Measurements from ENCODE around the gene STPG1.

Gene STPG1

GRCh38 chr1:24391882-24392603, 21.5 kb downstream of the STPG1 start (continued):
- TF ChIP-seq ZNF654 (tag by site-specific recombination; IDR thresholded peaks at IDR 0.05; ENCODE audit: low read depth) = peak; percentile 78

DNA sequence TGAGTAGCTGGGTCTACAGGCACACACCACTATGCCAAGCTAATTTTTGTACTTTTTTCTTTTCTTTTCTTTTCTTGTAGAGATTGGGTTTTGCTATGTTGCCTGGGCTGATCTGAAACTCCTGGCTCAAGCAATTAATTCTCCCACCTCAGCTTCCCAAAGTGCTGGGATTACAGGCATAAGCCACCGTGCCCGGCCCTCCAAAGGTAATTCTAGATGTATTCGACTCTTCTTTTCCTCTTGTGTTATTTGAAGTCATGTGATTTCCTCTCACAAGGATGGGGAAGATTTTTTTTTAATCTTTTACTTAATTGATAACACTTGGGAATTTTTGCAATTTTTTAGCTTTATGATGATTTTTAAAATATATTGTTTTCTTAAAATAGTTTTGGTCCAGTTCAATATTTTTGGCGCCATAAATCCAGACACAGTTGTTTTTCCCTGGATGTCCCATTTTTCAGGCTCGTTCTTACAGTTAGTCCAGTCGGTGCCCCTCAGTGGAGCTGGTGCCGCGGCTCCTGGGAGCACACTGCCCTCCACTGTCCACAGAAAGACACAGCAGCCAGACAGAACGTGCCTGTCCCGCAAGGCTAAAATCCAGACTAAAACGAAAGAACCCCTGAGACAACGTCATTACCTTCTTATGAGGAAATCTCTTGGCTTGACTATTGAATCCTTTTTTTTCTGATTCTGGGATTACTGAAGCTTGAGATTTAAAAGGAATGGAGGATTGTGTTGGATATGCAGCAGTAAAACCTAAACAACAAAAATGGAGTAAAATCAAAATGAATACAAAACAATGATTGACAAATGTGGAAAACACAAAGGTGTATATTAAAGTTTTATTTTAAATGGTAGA, 22.4 kb downstream of the STPG1 start:
- ChIA-PET CTCF (interaction anchor here (0.5 to 11.2 kb wide), 90 partner anchors 9 to 664 kb away, joined by 3 to 611 read pairs (median 5); partner anchors contain the start of genes GRHL3, IFNLR1, MYOM3 and NIPAL3), POLR2A (interaction anchor here (0.5 to 2.4 kb wide), 3 partner anchors 189 to 267 kb away, joined by 5 to 12 read pairs (median 7); no protein-coding TSS in a partner anchor)
- no peak overlapping the region for H3K27ac ChIP-seq (ENCODE audit: extremely low read depth, low read depth, low read length)
- TF ChIP-seq KLF8 (tag by site-specific recombination; IDR thresholded peaks at IDR 0.05) (0 out of 2 replicates have a peak, but pooled peaks have one; percentile 22), ZNF600 (tag by site-specific recombination; IDR thresholded peaks at IDR 0.05) (0 out of 2 replicates have a peak, but pooled peaks have one; percentile 33), ZNF449 (tag by site-specific recombination; IDR thresholded peaks at IDR 0.05) (no peak), ZNF629 (tag by site-specific recombination; IDR thresholded peaks at IDR 0.05) (peak; percentile 57), ZBTB21 (tag by site-specific recombination; IDR thresholded peaks at IDR 0.05) (peak; percentile 44; the same call in 1 of the 2 replicates), ZNF2 (tag by site-specific recombination; IDR thresholded peaks at IDR 0.05) (0 out of 2 replicates have a peak, but pooled peaks have one; percentile 66), ZBTB20 (tag by site-specific recombination; IDR thresholded peaks at IDR 0.05) (no peak), ZNF654 (tag by site-specific recombination; IDR thresholded peaks at IDR 0.05; ENCODE audit: low read depth) (peak; percentile 96), ZNF335 (tag by site-specific recombination; conservative IDR thresholded peaks at IDR 0.05) (0 out of 2 replicates have a peak, but pooled peaks have one; percentile 10), ZNF76 (tag by site-specific recombination; IDR thresholded peaks at IDR 0.05; ENCODE audit: borderline replicate concordance, low read depth) (peak; percentile 35; the same call in 1 of the 2 replicates), ZSCAN18 (tag by site-specific recombination; IDR thresholded peaks at IDR 0.05) (no peak), SP7 (tag by site-specific recombination; IDR thresholded peaks at IDR 0.05) (peak; percentile 37; the same call in 1 of the 2 replicates), ZNF473 (tag by site-specific recombination; IDR thresholded peaks at IDR 0.05) (no peak), ZNF660 (tag by site-specific recombination; IDR thresholded peaks at IDR 0.05) (peak; percentile 87; the same call in 1 of the 2 replicates), IKZF3 (tag by site-specific recombination; IDR thresholded peaks at IDR 0.05) (peak; percentile 47; the same call in 1 of the 2 replicates), KLF7 (tag by site-specific recombination; IDR thresholded peaks at IDR 0.05; ENCODE audit: borderline replicate concordance) (no peak)
- TF ChIP-seq, protein P1, sequence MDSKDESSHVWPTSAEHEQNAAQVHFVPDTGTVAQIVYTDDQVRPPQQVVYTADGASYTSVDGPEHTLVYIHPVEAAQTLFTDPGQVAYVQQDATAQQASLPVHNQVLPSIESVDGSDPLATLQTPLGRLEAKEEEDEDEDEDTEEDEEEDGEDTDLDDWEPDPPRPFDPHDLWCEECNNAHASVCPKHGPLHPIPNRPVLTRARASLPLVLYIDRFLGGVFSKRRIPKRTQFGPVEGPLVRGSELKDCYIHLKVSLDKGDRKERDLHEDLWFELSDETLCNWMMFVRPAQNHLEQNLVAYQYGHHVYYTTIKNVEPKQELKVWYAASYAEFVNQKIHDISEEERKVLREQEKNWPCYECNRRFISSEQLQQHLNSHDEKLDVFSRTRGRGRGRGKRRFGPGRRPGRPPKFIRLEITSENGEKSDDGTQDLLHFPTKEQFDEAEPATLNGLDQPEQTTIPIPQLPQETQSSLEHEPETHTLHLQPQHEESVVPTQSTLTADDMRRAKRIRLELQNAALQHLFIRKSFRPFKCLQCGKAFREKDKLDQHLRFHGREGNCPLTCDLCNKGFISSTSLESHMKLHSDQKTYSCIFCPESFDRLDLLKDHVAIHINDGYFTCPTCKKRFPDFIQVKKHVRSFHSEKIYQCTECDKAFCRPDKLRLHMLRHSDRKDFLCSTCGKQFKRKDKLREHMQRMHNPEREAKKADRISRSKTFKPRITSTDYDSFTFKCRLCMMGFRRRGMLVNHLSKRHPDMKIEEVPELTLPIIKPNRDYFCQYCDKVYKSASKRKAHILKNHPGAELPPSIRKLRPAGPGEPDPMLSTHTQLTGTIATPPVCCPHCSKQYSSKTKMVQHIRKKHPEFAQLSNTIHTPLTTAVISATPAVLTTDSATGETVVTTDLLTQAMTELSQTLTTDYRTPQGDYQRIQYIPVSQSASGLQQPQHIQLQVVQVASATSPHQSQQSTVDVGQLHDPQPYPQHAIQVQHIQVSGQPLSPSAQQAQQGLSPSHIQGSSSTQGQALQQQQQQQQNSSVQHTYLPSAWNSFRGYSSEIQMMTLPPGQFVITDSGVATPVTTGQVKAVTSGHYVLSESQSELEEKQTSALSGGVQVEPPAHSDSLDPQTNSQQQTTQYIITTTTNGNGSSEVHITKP (tag by site-specific recombination; IDR thresholded peaks at IDR 0.05) = peak; percentile 71
- TF ChIP-seq, protein P2, sequence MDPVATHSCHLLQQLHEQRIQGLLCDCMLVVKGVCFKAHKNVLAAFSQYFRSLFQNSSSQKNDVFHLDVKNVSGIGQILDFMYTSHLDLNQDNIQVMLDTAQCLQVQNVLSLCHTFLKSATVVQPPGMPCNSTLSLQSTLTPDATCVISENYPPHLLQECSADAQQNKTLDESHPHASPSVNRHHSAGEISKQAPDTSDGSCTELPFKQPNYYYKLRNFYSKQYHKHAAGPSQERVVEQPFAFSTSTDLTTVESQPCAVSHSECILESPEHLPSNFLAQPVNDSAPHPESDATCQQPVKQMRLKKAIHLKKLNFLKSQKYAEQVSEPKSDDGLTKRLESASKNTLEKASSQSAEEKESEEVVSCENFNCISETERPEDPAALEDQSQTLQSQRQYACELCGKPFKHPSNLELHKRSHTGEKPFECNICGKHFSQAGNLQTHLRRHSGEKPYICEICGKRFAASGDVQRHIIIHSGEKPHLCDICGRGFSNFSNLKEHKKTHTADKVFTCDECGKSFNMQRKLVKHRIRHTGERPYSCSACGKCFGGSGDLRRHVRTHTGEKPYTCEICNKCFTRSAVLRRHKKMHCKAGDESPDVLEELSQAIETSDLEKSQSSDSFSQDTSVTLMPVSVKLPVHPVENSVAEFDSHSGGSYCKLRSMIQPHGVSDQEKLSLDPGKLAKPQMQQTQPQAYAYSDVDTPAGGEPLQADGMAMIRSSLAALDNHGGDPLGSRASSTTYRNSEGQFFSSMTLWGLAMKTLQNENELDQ (tag by site-specific recombination; IDR thresholded peaks at IDR 0.05; ENCODE audit: low read depth) = no peak
- TF ChIP-seq, protein P3, sequence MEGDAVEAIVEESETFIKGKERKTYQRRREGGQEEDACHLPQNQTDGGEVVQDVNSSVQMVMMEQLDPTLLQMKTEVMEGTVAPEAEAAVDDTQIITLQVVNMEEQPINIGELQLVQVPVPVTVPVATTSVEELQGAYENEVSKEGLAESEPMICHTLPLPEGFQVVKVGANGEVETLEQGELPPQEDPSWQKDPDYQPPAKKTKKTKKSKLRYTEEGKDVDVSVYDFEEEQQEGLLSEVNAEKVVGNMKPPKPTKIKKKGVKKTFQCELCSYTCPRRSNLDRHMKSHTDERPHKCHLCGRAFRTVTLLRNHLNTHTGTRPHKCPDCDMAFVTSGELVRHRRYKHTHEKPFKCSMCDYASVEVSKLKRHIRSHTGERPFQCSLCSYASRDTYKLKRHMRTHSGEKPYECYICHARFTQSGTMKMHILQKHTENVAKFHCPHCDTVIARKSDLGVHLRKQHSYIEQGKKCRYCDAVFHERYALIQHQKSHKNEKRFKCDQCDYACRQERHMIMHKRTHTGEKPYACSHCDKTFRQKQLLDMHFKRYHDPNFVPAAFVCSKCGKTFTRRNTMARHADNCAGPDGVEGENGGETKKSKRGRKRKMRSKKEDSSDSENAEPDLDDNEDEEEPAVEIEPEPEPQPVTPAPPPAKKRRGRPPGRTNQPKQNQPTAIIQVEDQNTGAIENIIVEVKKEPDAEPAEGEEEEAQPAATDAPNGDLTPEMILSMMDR (tag by site-specific recombination; IDR thresholded peaks at IDR 0.05) = peak; percentile 80
- no peaks in the 10 kb centered on the region for H3K9me3 ChIP-seq (ENCODE audit: control insufficient read depth, insufficient read depth, low read depth, low read length)
- H3K4me1 ChIP-seq (ENCODE audit: control insufficient read depth, insufficient read depth, low read length) = no peaks in the 10 kb centered on the region
- H3K36me3 ChIP-seq (ENCODE audit: control insufficient read depth in 2 of 2, insufficient read depth in 1 of 2, low read length in 2 of 2) = peaks cover 5 to 46% of the 10 kb centered on the region in 2 experiments; a peak in 2 of 3 replicates
- no peak overlapping the region for H3K4me3 ChIP-seq (ENCODE audit: low read depth, low read length)

Measured in HEK293 (cell line).